IMR-90 (cell line): Measurements from ENCODE around the gene C7. TPM values are rescaled to one million over a fixed set of nuclear protein-coding genes. Genes with fewer than 3 reads are reported as not detected.

Source experiments
- ATAC-seq: fragments of 200-7000 bp; cut with Tn5 transposase; 2 replicates; pipeline ENCODE4 v1.9.1; 2020; ENCODE audit warnings: low read depth, mild to moderate bottlenecking, moderate library complexity
- BruUV-seq: library from RNA; stranded (reverse); fragments of 400-500 nt; replicated peaks from 2 replicates; lab custom pipeline; 2021; lab: Mats Ljungman, UMichigan
- CTCF ChIA-PET: fragments of 300-600 bp; formaldehyde crosslinking; extraction: SDS; loops from one replicate; lab custom pipeline; 2021; ENCODE audit warnings: antibody characterized with exemption; lab: Yijun Ruan, JAX
- POLR2A ChIA-PET: fragments of 300-600 bp; sonication (Branson Sonifier 250); formaldehyde crosslinking; loops from one replicate; lab custom pipeline; 2022; ENCODE audit warnings: antibody characterized with exemption; ENCODE audit not compliant: unreplicated experiment; lab: Charles Lee
- DNase-seq: peaks from one replicate; pipeline ENCODE4 v3.0.0; 2013
- H2AFZ ChIP-seq: replicated peaks from 2 replicates; pipeline ENCODE3; 2013; ENCODE audit warnings: low read length, mild to moderate bottlenecking; ENCODE audit not compliant: poor library complexity
- H2AK5ac ChIP-seq: 2 replicates; pipeline ENCODE4 v1.6.1; 2013; ENCODE audit warnings: low read depth, low read length, inconsistent platforms
- H2AK9ac ChIP-seq: replicated peaks from 2 replicates; pipeline ENCODE3; 2013; ENCODE audit warnings: mild to moderate bottlenecking, low read depth, low read length, moderate library complexity; ENCODE audit not compliant: poor library complexity
- H2BK120ac ChIP-seq: 2 replicates; pipeline ENCODE4 v1.6.1; 2013; ENCODE audit warnings: low read depth, low read length, inconsistent platforms
- H2BK15ac ChIP-seq: 3 replicates; pipeline ENCODE4 v1.6.1; 2013; ENCODE audit warnings: low read depth, low read length, inconsistent platforms
- H2BK20ac ChIP-seq: 2 replicates; pipeline ENCODE4 v1.6.1; 2013; ENCODE audit warnings: low read depth, mild to moderate bottlenecking, inconsistent platforms, low read length, moderate library complexity
- H2BK5ac ChIP-seq: 2 replicates; pipeline ENCODE4 v1.6.1; 2013; ENCODE audit warnings: mild to moderate bottlenecking, low read depth, low read length, inconsistent platforms; ENCODE audit not compliant: poor library complexity, severe bottlenecking
- H3K14ac ChIP-seq: replicated peaks from 2 replicates; pipeline ENCODE4 v1.6.1; 2013; ENCODE audit warnings: low read depth, low read length, inconsistent platforms
- H3K18ac ChIP-seq: 2 replicates; pipeline ENCODE4 v1.6.1; 2013; ENCODE audit warnings: low read depth, low read length, control low read depth
- H3K23ac ChIP-seq: 2 replicates; pipeline ENCODE4 v1.6.1; 2013; ENCODE audit warnings: low read depth, low read length, inconsistent platforms
- H3K27ac ChIP-seq: 2 replicates; pipeline ENCODE4 v1.5.1; 2013; ENCODE audit warnings: mild to moderate bottlenecking, control low read depth, low read length; ENCODE audit not compliant: insufficient read depth
- H3K27me3 ChIP-seq: 2 replicates; pipeline ENCODE4 v1.6.1; 2013; ENCODE audit warnings: low read length; ENCODE audit not compliant: control insufficient read depth, insufficient read depth
- H3K36me3 ChIP-seq: 2 replicates; pipeline ENCODE4 v1.6.1; 2013; ENCODE audit warnings: low read length, mixed read lengths; ENCODE audit not compliant: control insufficient read depth, insufficient read depth
- H3K4ac ChIP-seq: 2 replicates; pipeline ENCODE4 v1.6.1; 2013; ENCODE audit warnings: low read depth, low read length, inconsistent platforms
- H3K4me1 ChIP-seq: 2 replicates; pipeline ENCODE4 v1.6.1; 2013; ENCODE audit warnings: low read length, mixed read lengths; ENCODE audit not compliant: control insufficient read depth, insufficient read depth
- H3K4me2 ChIP-seq: 2 replicates; pipeline ENCODE4 v1.6.1; 2013; ENCODE audit warnings: low read depth, mild to moderate bottlenecking, control low read depth, low read length, moderate library complexity
- H3K4me3 ChIP-seq: 2 replicates; pipeline ENCODE4 v1.5.1; 2013; ENCODE audit warnings: low read depth, mild to moderate bottlenecking, control low read depth, low read length, moderate library complexity; ENCODE audit not compliant: insufficient read depth
- H3K56ac ChIP-seq: 2 replicates; pipeline ENCODE4 v1.6.1; 2013; ENCODE audit warnings: low read length, inconsistent platforms; ENCODE audit not compliant: insufficient read depth; ENCODE audit errors: extremely low read depth
- H3K79me1 ChIP-seq, 2 experiments: 2 replicates each; pipeline ENCODE4 v1.6.1; 2013; ENCODE audit warnings: low read length in 2 of 2, inconsistent platforms in 1 of 2, low read depth in 1 of 2
- H3K9ac ChIP-seq: 2 replicates; pipeline ENCODE4 v1.6.1; 2013; ENCODE audit warnings: low read depth, low read length, control low read depth
- H3K9me1 ChIP-seq: 2 replicates; pipeline ENCODE4 v1.6.1; 2013; ENCODE audit warnings: low read length, inconsistent platforms; ENCODE audit not compliant: insufficient read depth
- H3K9me3 ChIP-seq: 2 replicates; pipeline ENCODE4 v1.6.1; 2013; ENCODE audit warnings: low read length; ENCODE audit not compliant: control insufficient read depth, insufficient read depth
- H4K20me1 ChIP-seq: 2 replicates; pipeline ENCODE4 v1.6.1; 2013; ENCODE audit warnings: low read length, inconsistent platforms; ENCODE audit not compliant: insufficient read depth
- H4K5ac ChIP-seq: 2 replicates; pipeline ENCODE4 v1.6.1; 2013; ENCODE audit warnings: mild to moderate bottlenecking, low read depth, low read length, control low read depth
- H4K8ac ChIP-seq, 2 experiments: 2 replicates each; pipeline ENCODE4 v1.6.1; 2013; ENCODE audit warnings: low read depth in 2 of 2, low read length in 2 of 2, control low read depth in 1 of 2, inconsistent platforms in 1 of 2
- H4K91ac ChIP-seq: 2 replicates; pipeline ENCODE4 v1.6.1; 2013; ENCODE audit warnings: low read depth, low read length, inconsistent platforms; ENCODE audit not compliant: insufficient read depth
- MAZ ChIP-seq: IDR thresholded peaks from 2 replicates; pipeline ENCODE4 v1.6.1; 2012; ENCODE audit warnings: low read depth, mild to moderate bottlenecking, low read length, improper control_type of control experiment, moderate library complexity, borderline replicate concordance
- WGBS, 2 experiments: methylation state at CpG; one replicate each; pipeline versions ENCODE4 v1.1.5 to v1.1.7; 2013; ENCODE audit warnings: missing lambda C conversion rate in 2 of 2; ENCODE audit not compliant: insufficient read length in 1 of 2; ENCODE audit errors: extremely low coverage in 2 of 2; 5-methylcytosine and 5-hydroxymethylcytosine counted together
- dilution Hi-C: fragments of 300-500 bp; cut with HindIII; formaldehyde crosslinking; loops from one replicate; pipeline ENCODE4 v1.14.3; 2018; ENCODE audit warnings: low sequenced_read_pairs; ENCODE audit not compliant: unreplicated experiment
- in situ Hi-C: fragments of 300-500 bp; cut with MboI; formaldehyde crosslinking; loops from 3 replicates; pipeline ENCODE4 v1.14.3; 2019; ENCODE audit warnings: low sequenced_read_pairs, inconsistent platforms, mixed read lengths
- intact Hi-C: fragments of 100-400 bp; cut with micrococcal nuclease; formaldehyde crosslinking; loops from 2 replicates; pipeline ENCODE4 v1.10.0; 2022
- polyA plus RNA-seq, 3 experiments: library from polyadenylated mRNA; depleted of rRNA; stranded (reverse); fragments of >200 nt; gene quantifications; 2 replicates each; pipeline ENCODE4 v1.2.3, GENCODE V29; 2012; ENCODE audit warnings: low replicate concordance in 1 of 3
- total RNA-seq: library from RNA; depleted of rRNA; stranded (reverse); fragments of >200 nt; gene quantifications from 2 replicates; pipeline ENCODE4 v1.2.3, GENCODE V29; 2012
- TF ChIP-seq, protein P1 (sequence below): fragments of 150-350 bp; IDR thresholded peaks from 2 replicates; pipeline ENCODE4 v1.6.1; 2016; ENCODE audit warnings: low read depth, mild to moderate bottlenecking, low read length, moderate library complexity, borderline replicate concordance

The C7 gene
- total and polyA plus RNA-seq, 2 of the 4 experiments (the other 2 are of a cell fraction), result 0.54 to 1.8 TPM

DNA sequence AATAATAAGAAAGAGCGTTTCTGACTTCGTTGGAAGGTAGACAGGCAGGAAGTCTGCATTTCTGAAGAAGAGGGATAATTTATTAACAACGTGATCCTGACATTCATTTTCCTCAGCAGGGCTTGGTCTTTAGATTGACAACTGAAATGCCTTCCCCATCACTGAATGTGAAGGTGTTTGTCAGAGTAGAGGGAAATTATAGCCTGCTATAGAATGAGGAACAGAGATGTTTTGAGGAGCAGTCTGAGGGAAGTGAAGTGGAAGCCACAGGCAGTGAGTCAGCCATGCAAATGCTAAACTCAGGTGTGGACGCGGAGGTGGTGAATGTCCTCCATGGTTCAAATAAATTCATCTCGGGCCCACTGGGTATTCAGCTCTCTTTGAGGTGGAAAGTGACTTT lies 30.5 kb downstream of the C7 start:
- H2BK20ac ChIP-seq, result no peak overlapping the region
- H2BK120ac ChIP-seq, result no peak overlapping the region
- H3K9me1 ChIP-seq, result no peaks in the 10 kb centered on the region
- H2AFZ ChIP-seq, result no peak overlapping the region
- ATAC-seq (no peak), DNase-seq (no peak)
- no peak overlapping the region for H3K18ac ChIP-seq
- no peaks in the 10 kb centered on the region for H3K4me1 ChIP-seq
- no peak overlapping the region for H2AK9ac ChIP-seq
- no peak overlapping the region for H3K4ac ChIP-seq
- H2BK5ac ChIP-seq, result no peak overlapping the region
- H3K56ac ChIP-seq, result no peak overlapping the region
- H4K8ac ChIP-seq, result no peak overlapping the region
- CTCF ChIA-PET, result no interaction called here
- H2AK5ac ChIP-seq, result no peak overlapping the region
- H3K27me3 ChIP-seq, result no peaks in the 10 kb centered on the region
- no peak overlapping the region for H3K23ac ChIP-seq
- no peak overlapping the region for H3K27ac ChIP-seq
- dilution Hi-C loops, result no loop called here
- H4K5ac ChIP-seq, result no peak overlapping the region
- no peak overlapping the region for H4K91ac ChIP-seq
- no peaks in the 10 kb centered on the region for H3K79me1 ChIP-seq
- no peak overlapping the region for H3K4me2 ChIP-seq
- TF ChIP-seq, protein P1, sequence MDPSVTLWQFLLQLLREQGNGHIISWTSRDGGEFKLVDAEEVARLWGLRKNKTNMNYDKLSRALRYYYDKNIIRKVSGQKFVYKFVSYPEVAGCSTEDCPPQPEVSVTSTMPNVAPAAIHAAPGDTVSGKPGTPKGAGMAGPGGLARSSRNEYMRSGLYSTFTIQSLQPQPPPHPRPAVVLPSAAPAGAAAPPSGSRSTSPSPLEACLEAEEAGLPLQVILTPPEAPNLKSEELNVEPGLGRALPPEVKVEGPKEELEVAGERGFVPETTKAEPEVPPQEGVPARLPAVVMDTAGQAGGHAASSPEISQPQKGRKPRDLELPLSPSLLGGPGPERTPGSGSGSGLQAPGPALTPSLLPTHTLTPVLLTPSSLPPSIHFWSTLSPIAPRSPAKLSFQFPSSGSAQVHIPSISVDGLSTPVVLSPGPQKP, result no peak
- TF ChIP-seq MAZ, result no peak
- no peaks in the 10 kb centered on the region for H3K9me3 ChIP-seq
- no TSS peak for BruUV-seq
- no CpG with 5 or more reads among the region's 6 CpGs for WGBS, 2 experiments
- in situ Hi-C loops, result no loop called here
- H3K9ac ChIP-seq, result no peak overlapping the region
- intact Hi-C loops, result no loop called here
- no peaks in the 10 kb centered on the region for H3K36me3 ChIP-seq
- no peak overlapping the region for H2BK15ac ChIP-seq
- POLR2A ChIA-PET, result no interaction called here
- H3K14ac ChIP-seq, result no peak overlapping the region
- H3K4me3 ChIP-seq, result no peak overlapping the region
- no peaks in the 10 kb centered on the region for H4K20me1 ChIP-seq
